ENCODE results near the gene KCNIP4. TPM values are rescaled to one million over a fixed set of nuclear protein-coding genes. Genes with fewer than 3 reads are reported as not detected.

KCNIP4 gene
- total and polyA plus RNA-seq, 4 donors, result 12.5 to 74.2 (median 54.5) TPM

- Histone ChIP-seq H3K4me3 (ENCODE audit: low read depth, low read length) (no peak overlapping the region), H3K27ac (ENCODE audit: low read depth, low read length) (no peak overlapping the region), H3K36me3 (ENCODE audit: control insufficient read depth, insufficient read depth, low read length) (no peaks in the 10 kb centered on the region), H3K9me3 (ENCODE audit: control insufficient read depth, insufficient read depth, low read length) (no peaks in the 10 kb centered on the region), H3K27me3 (ENCODE audit: control insufficient read depth, insufficient read depth, low read length) (no peaks in the 10 kb centered on the region), H3K4me1 (ENCODE audit: control insufficient read depth, insufficient read depth, low read length) (no peaks in the 10 kb centered on the region)
- 96% methylated on average over 4 of the region's 4 CpGs for WGBS (ENCODE audit: insufficient coverage)
- DNase-seq (ENCODE audit: low read depth in 4 of 6, low spot score in 6 of 6), result no peak
These were observed 538.2 kb downstream of the KCNIP4 start for GRCh38 chr4:21410372-21410771.

- 25% methylated on average over 1 of the region's 4 CpGs for WGBS (ENCODE audit: insufficient coverage)
- Histone ChIP-seq H3K36me3 (ENCODE audit: control insufficient read depth, insufficient read depth, low read length) (no peaks in the 10 kb centered on the region), H3K4me1 (ENCODE audit: control insufficient read depth, insufficient read depth, low read length) (no peaks in the 10 kb centered on the region), H3K27ac (ENCODE audit: low read depth, low read length) (no peak overlapping the region), H3K9me3 (ENCODE audit: control insufficient read depth, insufficient read depth, low read length) (no peaks in the 10 kb centered on the region), H3K4me3 (ENCODE audit: low read depth, low read length) (no peak overlapping the region), H3K27me3 (ENCODE audit: control insufficient read depth, insufficient read depth, low read length) (no peaks in the 10 kb centered on the region)
- DNase-seq (ENCODE audit: low read depth in 4 of 6, low spot score in 6 of 6), result no peak
These were observed 560.9 kb downstream of the KCNIP4 start for GRCh38 chr4:21387683-21388082.

GRCh38 chr4:21386166-21386780, 562.3 kb downstream of the KCNIP4 start:
- Histone ChIP-seq H3K27me3 (ENCODE audit: control insufficient read depth, insufficient read depth, low read length) (no peaks in the 10 kb centered on the region), H3K4me1 (ENCODE audit: control insufficient read depth, insufficient read depth, low read length) (no peaks in the 10 kb centered on the region), H3K4me3 (ENCODE audit: low read depth, low read length) (no peak overlapping the region), H3K36me3 (ENCODE audit: control insufficient read depth, insufficient read depth, low read length) (no peaks in the 10 kb centered on the region), H3K27ac (ENCODE audit: low read depth, low read length) (no peak overlapping the region), H3K9me3 (ENCODE audit: control insufficient read depth, insufficient read depth, low read length) (no peaks in the 10 kb centered on the region)
- 100% methylated on average over 1 of the region's 3 CpGs for WGBS (ENCODE audit: insufficient coverage)
- no peak for DNase-seq (ENCODE audit: low read depth in 4 of 6, low spot score in 6 of 6)

GRCh38 chr4:21385706-21386105, 562.9 kb downstream of the KCNIP4 start:
- WGBS (ENCODE audit: insufficient coverage), result 100% methylated on average over 1 of the region's 4 CpGs
- H3K9me3 ChIP-seq (ENCODE audit: control insufficient read depth, insufficient read depth, low read length), result no peaks in the 10 kb centered on the region
- H3K27me3 ChIP-seq (ENCODE audit: control insufficient read depth, insufficient read depth, low read length), result no peaks in the 10 kb centered on the region
- H3K27ac ChIP-seq (ENCODE audit: low read depth, low read length), result no peak overlapping the region
- no peaks in the 10 kb centered on the region for H3K4me1 ChIP-seq (ENCODE audit: control insufficient read depth, insufficient read depth, low read length)
- H3K36me3 ChIP-seq (ENCODE audit: control insufficient read depth, insufficient read depth, low read length), result no peaks in the 10 kb centered on the region
- H3K4me3 ChIP-seq (ENCODE audit: low read depth, low read length), result no peak overlapping the region
- DNase-seq (ENCODE audit: low read depth in 4 of 6, low spot score in 6 of 6), result no peak

- no CpG with 5 or more reads among the region's 3 CpGs for WGBS (ENCODE audit: insufficient coverage)
- no peaks in the 10 kb centered on the region for H3K4me1 ChIP-seq (ENCODE audit: control insufficient read depth, insufficient read depth, low read length)
These were observed 564.0 kb downstream of the KCNIP4 start for GRCh38 chr4:21384609-21385008.

GRCh38 chr4:21380861-21381260, 567.7 kb downstream of the KCNIP4 start:
- Histone ChIP-seq H3K9me3 (ENCODE audit: control insufficient read depth, insufficient read depth, low read length) (no peaks in the 10 kb centered on the region), H3K4me1 (ENCODE audit: control insufficient read depth, insufficient read depth, low read length) (no peaks in the 10 kb centered on the region), H3K4me3 (ENCODE audit: low read depth, low read length) (no peak overlapping the region), H3K36me3 (ENCODE audit: control insufficient read depth, insufficient read depth, low read length) (no peaks in the 10 kb centered on the region), H3K27me3 (ENCODE audit: control insufficient read depth, insufficient read depth, low read length) (no peaks in the 10 kb centered on the region), H3K27ac (ENCODE audit: low read depth, low read length) (no peak overlapping the region)
- 50% methylated on average over 1 of the region's 3 CpGs for WGBS (ENCODE audit: insufficient coverage)
- peak in 1 of 6 donors; percentile 7 for DNase-seq (ENCODE audit: low read depth in 4 of 6, low spot score in 6 of 6)

More at GRCh38 chr4:21384609-21385008, 564.0 kb downstream of the KCNIP4 start:
- no peak overlapping the region for H3K4me3 ChIP-seq (ENCODE audit: low read depth, low read length)
- no peaks in the 10 kb centered on the region for H3K9me3 ChIP-seq (ENCODE audit: control insufficient read depth, insufficient read depth, low read length)
- H3K27ac ChIP-seq (ENCODE audit: low read depth, low read length), result no peak overlapping the region
- H3K36me3 ChIP-seq (ENCODE audit: control insufficient read depth, insufficient read depth, low read length), result no peaks in the 10 kb centered on the region
- DNase-seq (ENCODE audit: low read depth in 4 of 6, low spot score in 6 of 6), result peak in 1 of 6 donors; percentile 20
- H3K27me3 ChIP-seq (ENCODE audit: control insufficient read depth, insufficient read depth, low read length), result no peaks in the 10 kb centered on the region

- Histone ChIP-seq H3K36me3 (ENCODE audit: control insufficient read depth, insufficient read depth, low read length) (no peaks in the 10 kb centered on the region), H3K27me3 (ENCODE audit: control insufficient read depth, insufficient read depth, low read length) (no peaks in the 10 kb centered on the region), H3K27ac (ENCODE audit: low read depth, low read length) (no peak overlapping the region), H3K4me1 (ENCODE audit: control insufficient read depth, insufficient read depth, low read length) (no peaks in the 10 kb centered on the region), H3K9me3 (ENCODE audit: control insufficient read depth, insufficient read depth, low read length) (no peaks in the 10 kb centered on the region), H3K4me3 (ENCODE audit: low read depth, low read length) (no peak overlapping the region)
- DNase-seq (ENCODE audit: low read depth in 4 of 6, low spot score in 6 of 6), result peak in 2 of 6 donors; percentile 7 to 52
- no CpG with 5 or more reads among the region's 2 CpGs for WGBS (ENCODE audit: insufficient coverage)
These were observed 571.5 kb downstream of the KCNIP4 start for GRCh38 chr4:21377046-21377445.

- no peak for DNase-seq (ENCODE audit: low read depth in 4 of 6, low spot score in 6 of 6)
- Histone ChIP-seq H3K27me3 (ENCODE audit: control insufficient read depth, insufficient read depth, low read length) (no peaks in the 10 kb centered on the region), H3K36me3 (ENCODE audit: control insufficient read depth, insufficient read depth, low read length) (no peaks in the 10 kb centered on the region), H3K4me3 (ENCODE audit: low read depth, low read length) (no peak overlapping the region), H3K4me1 (ENCODE audit: control insufficient read depth, insufficient read depth, low read length) (no peaks in the 10 kb centered on the region), H3K27ac (ENCODE audit: low read depth, low read length) (no peak overlapping the region), H3K9me3 (ENCODE audit: control insufficient read depth, insufficient read depth, low read length) (no peaks in the 10 kb centered on the region)
- 100% methylated on average over 2 of the region's 3 CpGs for WGBS (ENCODE audit: insufficient coverage)
These were observed 572.4 kb downstream of the KCNIP4 start for GRCh38 chr4:21376176-21376575.

- Histone ChIP-seq H3K27me3 (ENCODE audit: control insufficient read depth, insufficient read depth, low read length) (no peaks in the 10 kb centered on the region), H3K27ac (ENCODE audit: low read depth, low read length) (no peak overlapping the region)
These were observed 573.8 kb downstream of the KCNIP4 start for GRCh38 chr4:21374641-21375368.

GRCh38 chr4:21367567-21367966, 581.0 kb downstream of the KCNIP4 start:
- H3K36me3 ChIP-seq (ENCODE audit: control insufficient read depth, insufficient read depth, low read length), result no peaks in the 10 kb centered on the region
- H3K4me3 ChIP-seq (ENCODE audit: low read depth, low read length), result no peak overlapping the region
- H3K27me3 ChIP-seq (ENCODE audit: control insufficient read depth, insufficient read depth, low read length), result no peaks in the 10 kb centered on the region
- no CpG with 5 or more reads among the region's 2 CpGs for WGBS (ENCODE audit: insufficient coverage)
- no peaks in the 10 kb centered on the region for H3K4me1 ChIP-seq (ENCODE audit: control insufficient read depth, insufficient read depth, low read length)
- no peaks in the 10 kb centered on the region for H3K9me3 ChIP-seq (ENCODE audit: control insufficient read depth, insufficient read depth, low read length)
- DNase-seq (ENCODE audit: low read depth in 4 of 6, low spot score in 6 of 6), result no peak
- no peak overlapping the region for H3K27ac ChIP-seq (ENCODE audit: low read depth, low read length)

More at GRCh38 chr4:21374641-21375368, 573.8 kb downstream of the KCNIP4 start:
- no peaks in the 10 kb centered on the region for H3K36me3 ChIP-seq (ENCODE audit: control insufficient read depth, insufficient read depth, low read length)
- peak in 1 of 6 donors; percentile 61 for DNase-seq (ENCODE audit: low read depth in 4 of 6, low spot score in 6 of 6)
- H3K9me3 ChIP-seq (ENCODE audit: control insufficient read depth, insufficient read depth, low read length), result no peaks in the 10 kb centered on the region
- WGBS (ENCODE audit: insufficient coverage), result no CpG with 5 or more reads among the region's 2 CpGs
- no peaks in the 10 kb centered on the region for H3K4me1 ChIP-seq (ENCODE audit: control insufficient read depth, insufficient read depth, low read length)
- no peak overlapping the region for H3K4me3 ChIP-seq (ENCODE audit: low read depth, low read length)

All from spinal cord (tissue), 10 donors.